NCI-H146 (cell line): Measurements from ENCODE around the gene SLC6A17.

Experiments
- DNase-seq: peaks from one replicate; lab custom pipeline; 2025; lab: John Stamatoyannopoulos, UW

The SLC6A17 gene

DNA sequence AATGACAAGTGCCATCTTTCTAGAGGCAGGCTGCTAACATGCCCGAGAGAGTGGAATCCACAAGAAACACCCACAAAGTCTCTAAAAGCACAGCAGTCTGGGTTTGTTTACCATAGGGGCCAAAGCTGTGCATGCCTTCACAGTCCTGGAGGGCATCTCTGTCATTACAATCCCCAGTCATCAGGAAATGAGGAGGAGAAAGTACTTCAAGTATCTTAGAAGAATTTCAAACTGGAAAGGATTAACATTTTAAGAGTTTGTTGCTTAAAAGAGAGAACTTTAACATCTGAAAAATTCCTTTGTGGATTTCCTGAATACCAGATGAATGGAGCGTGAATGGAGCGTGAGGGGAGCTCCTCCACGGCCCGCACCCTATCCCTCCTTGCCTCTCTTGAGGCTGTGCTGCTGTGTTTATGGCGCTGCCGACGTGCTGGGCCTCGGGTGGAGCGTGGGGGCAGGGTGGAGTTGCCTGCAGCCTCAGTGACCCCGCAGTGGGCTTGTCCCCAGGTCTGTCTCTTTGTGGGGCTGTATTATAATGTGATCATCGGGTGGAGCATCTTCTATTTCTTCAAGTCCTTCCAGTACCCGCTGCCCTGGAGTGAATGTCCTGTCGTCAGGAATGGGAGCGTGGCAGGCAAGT lies 23.3 kb downstream of the SLC6A17 start:
- no peak for DNase-seq

DNA sequence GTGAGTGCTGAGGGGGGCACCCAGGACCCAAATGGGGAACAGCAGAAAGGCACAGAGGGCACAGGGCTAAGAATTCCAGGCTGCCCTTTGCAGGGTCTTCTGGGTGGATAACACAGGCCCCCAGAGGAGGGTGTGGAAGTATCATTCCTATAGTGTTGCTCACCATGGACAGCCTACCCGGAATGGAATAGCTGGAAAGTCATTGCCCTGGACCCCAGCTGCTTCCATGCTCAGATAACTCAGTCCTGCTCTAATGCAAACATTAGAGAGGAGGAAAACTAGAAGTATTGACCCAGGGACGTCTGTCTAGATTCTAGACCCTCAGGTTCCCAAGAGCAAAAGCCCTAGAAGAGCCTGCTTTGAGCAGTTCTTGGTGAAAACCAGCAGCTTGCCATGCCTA lies 24.7 kb downstream of the SLC6A17 start:
- DNase-seq: no peak

DNA sequence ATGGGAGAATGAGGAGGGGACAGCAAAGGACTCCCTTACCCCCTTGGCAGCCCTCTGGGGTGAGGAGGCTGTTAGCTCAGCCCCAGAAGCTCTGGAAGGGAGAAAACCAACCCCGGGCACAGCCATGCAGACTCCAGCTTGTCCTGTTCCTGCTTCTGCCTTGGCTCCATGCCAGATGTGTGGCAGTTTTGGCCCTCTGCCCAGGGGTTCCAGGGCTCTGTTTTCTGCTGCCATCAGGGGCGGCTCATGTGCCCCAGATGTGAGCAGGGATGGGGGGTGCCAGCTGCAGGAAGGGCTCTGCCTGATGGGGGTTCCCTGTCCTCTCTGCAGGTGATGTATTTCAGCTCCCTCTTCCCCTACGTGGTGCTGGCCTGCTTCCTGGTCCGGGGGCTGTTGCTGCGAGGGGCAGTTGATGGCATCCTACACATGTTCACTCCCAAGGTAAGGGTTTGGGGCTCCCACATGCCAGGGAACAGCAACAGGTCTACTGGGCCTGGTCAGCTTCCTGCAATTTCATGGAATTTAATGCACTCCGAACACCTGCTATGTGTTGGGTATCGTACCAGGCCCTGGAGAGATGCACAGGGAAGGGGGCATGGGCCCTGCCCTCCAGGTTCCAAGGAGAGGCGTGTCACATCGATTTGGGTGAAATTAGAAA lies 26.1 kb downstream of the SLC6A17 start:
- peak; percentile 30 for DNase-seq

DNA sequence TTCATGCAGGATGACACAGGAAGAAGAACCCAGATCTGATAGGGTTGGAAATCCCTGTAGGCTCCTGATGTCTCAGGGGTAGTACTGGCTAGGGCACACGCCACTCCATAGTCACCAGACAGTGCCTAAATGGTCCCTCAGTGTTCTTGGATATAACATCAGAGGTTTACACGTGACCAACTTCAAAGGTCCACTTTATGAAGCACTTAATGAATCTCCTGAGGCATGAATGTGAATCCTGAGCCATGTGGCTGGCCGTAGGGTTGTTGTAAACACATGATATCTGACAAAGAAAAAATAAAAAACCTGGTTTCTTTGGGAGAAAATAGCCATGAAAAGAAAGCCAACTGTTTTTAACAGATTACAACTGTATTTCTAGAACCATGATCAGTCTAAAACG lies 27.5 kb downstream of the SLC6A17 start:
- DNase-seq: no peak

DNA sequence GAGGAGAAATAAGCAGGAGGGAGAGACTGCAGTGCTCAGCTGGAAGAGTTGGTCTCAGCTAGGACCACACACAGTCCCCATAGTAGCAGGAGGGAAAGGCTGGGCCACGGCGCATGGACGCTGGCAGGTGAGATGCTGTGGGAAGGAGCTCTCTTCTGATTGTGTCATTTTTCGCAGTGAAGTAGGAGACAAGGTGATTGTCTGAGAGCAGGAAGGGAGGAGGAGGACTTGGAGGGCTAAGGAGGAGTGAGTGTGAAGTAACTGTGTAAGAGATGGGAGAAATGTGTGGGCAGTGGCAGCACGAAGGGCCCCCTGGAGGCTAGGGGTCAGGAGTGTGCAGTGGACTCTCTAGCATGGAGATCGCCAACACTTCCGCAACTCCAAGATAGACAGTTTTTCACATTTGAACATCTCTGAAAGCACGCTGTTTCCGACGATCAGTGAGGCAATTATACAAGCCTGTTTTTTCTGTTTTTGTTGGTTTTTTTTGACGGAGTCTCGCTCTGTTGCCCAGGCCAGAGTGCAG lies 33.4 kb downstream of the SLC6A17 start:
- DNase-seq: no peak

DNA sequence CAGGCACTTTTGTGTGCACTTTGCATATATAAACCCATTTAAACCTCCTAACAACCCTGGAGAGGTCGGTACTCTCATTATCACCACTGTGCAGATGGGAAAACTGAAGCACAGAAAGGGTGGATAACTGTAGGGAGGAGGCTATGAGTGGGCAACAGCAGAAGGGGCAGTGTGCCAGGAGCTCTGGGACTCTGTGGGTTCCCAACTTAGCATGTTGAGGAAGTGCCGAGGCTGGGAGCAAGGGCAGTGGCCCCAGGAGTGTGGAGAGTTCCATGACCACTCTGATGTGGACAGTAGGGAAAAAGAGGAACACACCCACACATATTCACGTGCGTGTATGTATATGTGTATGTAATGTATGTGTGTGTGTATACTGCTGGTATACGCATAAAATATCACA lies 34.2 kb downstream of the SLC6A17 start:
- DNase-seq: no peak

DNA sequence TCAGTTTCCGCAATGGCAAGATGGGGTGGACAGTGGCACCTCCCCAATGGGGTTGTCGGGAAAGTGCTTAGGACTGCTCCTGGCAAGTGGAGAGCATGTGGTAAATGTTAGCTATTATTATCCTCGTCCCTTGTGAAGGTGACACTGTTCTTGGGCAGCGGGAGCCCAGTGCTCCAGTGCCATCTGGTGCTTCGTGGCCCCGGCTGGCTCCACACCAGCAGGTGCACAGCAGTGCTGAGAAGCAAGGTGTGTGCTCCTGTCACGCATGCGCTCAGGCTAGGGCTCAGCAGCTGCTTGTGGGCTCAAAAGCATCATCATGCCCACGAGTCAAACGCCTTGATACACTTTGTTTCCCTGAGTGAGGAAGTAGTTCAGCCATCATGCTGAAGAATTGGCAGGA lies 34.9 kb downstream of the SLC6A17 start:
- DNase-seq: peak; percentile 89

DNA sequence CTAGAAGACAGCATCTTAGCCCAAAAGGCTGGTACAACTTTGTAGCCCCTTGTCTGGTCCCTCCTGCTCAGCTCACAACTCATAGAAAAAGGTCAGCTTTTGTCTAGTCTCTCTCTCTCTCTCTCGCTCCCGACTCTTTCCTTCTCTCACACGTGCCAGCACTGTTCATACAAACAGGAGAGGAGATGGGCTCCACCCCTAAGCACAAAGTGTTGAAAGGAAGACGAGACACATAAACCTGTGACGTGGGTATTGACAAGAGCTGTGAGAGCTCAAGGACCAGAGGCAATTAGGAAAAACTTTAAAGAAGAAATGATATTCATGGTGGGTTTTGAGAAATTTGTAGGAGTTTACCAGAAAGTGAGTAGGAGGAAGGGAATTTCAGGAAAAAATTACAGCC lies 36.3 kb downstream of the SLC6A17 start:
- DNase-seq: no peak

DNA sequence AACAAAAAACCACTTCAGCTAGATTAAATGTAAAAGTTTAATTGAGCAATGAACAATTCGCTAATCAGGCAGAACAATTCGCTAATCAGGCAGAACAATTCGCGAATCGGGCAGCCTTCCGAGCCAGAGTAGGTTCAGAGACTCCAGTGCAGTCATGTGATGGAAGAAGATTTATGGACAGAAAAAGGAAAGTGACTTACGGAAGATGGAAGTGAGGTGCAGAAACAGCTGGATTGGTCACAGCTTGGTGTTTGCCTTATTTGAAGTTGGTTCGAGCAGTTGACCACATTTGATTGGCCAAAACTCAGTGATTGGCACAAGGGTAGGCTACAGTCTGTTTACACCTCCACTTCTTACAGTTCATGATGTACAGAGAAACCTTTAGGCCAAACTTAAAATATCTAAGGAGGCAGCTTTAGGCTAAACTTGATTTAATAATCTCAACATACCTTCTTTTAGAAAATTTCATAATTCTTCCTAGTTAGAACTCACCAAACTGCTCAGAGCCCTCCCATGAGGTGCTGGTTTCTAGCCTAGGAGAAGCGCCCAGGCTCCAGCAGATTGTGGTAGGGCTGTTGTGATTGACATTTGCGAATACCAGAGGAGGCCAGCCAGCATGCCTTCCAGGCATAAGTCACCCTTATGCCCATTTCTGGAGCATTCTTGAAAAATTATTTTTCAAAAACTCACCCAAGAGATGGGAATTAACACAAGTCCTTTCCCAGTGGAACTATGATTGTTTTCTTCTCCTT lies 37.0 kb downstream of the SLC6A17 start:
- peak; percentile 16 for DNase-seq

DNA sequence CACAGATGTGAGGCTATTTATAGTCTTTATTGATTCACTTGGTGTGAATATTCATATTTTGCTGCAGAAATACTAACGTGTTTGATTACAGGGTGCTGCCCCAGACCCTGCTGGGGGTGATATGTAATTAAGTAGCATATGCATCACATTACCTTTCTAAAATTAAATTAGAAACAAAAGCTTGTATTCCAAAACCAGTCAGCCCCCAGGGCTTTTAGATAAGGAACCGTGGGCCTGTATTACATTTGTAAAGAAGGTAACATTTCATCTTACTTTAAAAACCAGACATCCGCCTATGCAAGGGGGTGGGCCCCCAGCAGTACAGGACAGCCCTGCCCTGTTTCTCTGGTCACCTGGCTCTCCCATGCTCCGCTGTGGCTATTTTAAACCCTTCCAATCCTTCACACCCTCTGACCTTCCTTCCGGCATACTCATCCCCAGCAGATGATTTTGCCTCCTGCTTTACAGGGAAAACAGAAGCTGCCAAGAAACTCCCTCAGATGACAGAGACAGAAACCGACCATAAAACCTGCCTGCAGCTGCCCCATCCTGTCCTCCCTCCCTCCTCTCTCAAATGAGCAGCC lies 37.8 kb downstream of the SLC6A17 start:
- peak; percentile 71 for DNase-seq

DNA sequence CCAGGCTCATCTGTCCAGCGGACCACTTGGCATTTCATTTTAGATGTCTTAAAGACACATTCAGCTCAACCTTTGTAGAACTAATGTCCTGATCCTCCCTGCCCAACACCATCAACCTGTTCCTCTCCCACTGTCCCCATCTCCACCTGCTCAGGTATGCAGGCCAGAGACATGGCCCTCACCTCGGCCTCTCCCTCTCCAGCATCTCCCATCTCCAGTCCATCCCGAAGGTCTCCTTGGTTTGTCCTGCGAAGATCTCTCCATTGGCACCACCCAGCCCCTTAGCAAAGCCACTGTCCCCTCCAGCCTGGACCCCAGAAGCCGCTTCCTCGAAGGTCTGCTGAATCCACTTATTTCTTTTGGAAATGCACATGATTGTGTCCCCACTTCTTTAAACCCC lies 38.9 kb downstream of the SLC6A17 start:
- DNase-seq: no peak

DNA sequence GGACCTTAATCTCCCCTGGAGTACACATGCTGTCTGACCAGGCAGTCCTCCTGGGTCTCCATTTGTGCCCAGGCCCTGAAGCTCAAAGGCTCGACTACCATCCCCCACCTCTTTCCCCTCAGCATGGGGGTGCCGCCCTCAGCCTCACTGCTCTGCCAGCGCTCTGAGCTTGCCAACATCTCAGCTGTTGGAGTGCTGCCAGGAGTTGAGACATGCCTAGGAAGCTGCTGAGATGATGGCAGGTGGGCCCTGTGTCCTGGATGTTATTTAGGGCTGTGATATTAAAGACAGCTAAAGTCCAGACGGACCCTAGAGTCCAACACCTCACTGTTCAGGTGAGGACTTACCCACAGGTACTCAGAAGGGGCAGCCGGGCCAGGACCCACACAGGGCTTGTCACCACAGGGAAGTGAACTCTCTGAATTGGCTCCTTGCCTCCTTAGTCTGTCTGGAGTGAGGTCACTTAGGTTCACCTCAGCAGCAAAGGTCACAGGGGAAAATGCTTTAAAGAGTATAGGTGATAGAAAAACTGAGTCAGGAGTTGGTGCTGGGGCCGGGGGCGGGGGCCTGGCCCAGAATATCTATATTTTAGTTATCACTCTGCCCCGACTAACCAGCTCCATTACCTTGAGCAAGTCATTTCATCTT lies 40.1 kb downstream of the SLC6A17 start:
- no peak for DNase-seq

DNA sequence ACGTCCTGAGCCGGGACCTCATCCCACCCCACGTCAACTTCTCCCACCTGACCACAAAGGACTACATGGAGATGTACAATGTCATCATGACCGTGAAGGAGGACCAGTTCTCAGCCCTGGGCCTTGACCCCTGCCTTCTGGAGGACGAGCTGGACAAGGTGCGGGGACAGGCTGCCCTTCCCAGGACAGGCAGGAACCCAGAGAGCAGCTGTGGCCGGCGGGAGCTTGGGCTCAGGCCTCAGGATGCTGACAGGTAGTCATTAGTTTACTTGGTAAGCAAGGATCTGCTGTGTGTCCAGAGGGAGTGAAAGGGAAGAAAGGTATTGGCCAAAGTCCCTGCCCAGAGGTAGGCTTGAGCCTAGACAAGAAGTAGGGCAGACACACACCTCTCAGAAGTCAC lies 42.2 kb downstream of the SLC6A17 start:
- no peak for DNase-seq

DNA sequence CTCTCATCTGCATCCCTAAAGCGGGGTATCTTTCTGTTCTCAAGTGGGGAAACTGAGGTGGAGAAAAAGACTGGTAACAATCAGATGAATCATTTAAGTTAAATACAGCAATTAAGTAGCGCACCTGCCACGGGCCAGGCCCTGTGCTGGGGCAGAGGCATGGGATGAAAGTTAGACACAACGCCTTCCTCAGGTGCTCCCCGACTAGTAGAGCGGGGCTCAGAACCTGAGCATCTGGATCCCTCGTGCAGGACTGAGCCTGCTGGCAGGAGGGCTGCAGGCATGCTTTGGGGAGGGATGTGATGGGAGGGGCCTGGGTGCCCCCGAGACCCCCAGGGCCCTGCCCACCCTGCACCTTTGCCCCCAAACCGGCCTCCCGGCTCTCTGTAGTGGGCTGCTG lies 44.9 kb downstream of the SLC6A17 start:
- no peak for DNase-seq

DNA sequence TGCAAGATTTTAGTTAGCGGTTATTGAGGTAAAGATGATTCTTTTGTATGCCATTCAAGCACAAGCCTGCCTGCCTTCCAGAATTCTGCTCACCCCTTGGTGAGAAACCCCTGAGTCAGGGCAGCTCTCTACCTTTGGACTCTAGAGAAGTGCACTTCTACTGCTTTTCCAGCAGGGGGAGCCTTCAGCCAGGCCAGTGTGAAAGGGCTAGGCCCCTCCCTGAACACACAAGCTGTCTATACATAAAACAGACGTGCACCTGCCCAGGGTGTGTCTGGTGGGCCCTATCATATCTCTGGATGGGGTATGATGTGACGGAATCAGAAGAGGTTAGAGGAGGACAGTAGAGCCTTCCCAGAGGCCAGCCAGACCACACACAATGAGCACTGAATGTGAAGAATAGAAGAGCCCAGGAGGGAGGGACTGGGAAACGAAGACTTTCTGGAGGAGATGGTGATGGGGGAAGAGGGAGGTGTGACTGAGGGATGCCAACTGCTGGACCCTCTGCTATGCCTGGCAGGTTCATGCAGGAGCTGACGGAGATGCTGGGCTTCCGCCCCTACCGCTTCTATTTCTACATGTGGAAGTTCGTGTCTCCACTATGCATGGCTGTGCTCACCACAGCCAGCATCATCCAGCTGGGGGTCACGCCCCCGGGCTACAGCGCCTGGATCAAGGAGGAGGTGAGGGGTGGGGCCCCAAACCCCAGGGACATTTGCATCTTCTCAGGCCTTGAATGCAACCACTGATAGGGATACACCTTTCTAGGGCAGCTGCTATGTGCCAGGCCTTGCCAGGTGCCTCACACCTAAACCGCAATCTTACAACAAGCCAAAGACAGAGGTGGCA lies 46.8 kb downstream of the SLC6A17 start:
- peak; percentile 91 for DNase-seq

DNA sequence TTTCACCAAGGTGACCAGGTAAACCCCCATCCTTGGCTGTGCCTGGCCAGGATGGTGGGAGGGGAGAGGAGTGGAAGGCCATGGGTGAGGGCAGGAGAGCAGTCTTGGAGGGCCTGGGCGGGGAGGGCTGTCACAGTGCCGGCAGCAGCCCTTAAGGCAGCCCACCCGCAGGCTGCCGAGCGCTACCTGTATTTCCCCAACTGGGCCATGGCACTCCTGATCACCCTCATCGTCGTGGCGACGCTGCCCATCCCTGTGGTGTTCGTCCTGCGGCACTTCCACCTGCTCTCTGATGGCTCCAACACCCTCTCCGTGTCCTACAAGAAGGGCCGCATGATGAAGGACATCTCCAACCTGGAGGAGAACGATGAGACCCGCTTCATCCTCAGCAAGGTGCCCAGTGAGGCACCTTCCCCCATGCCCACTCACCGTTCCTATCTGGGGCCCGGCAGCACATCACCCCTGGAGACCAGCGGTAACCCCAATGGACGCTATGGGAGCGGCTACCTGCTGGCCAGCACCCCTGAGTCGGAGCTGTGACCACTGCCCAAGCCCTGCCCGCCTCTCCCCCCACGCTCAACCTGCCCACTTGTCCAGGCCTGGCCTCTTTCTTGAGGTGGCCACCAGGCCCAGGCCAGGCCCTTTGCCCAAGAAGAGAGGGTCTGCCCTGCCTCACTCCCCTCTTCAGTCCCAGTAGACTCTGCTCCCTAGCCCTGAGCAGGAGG lies 47.8 kb downstream of the SLC6A17 start:
- DNase-seq: no peak

DNA sequence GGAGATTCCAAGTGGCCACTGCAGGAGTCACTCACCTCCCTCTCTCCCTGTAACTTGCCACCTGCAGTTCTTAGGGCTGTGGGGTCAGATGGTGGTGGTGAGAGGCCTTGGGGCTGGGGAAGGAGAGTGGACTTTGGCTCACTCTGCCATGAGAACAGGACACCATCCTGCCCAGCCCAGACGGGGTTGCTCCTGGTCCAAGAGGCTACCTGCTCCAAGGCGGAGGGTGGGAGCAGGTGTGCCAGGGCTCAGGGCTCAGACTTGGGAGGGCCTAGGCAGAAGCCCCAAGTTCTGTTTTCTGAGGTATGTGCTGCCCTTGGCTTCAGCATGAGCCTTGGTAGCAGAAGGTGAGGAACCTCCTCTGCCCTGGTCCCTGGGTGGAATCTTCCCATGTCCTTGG lies 48.5 kb downstream of the SLC6A17 start:
- DNase-seq: no peak

DNA sequence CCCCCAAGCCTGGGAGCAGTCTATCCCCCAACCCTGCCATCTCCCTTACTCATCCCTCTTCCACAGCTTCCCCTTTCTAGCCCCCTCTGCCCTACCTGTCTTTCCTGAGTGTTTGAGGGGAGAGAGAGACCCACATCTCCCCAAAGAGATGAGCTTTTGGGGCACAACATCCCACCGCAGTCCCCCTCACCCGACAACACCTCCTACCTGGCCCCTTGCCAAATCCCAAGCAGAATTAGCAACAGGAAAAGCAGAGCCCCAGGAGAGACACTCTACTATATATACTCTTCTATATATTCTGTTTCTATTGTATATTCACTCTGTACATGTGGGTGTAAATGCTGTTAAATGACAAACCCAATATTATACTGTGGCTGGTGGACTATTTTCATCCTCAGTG lies 49.9 kb downstream of the SLC6A17 start:
- no peak for DNase-seq

DNA sequence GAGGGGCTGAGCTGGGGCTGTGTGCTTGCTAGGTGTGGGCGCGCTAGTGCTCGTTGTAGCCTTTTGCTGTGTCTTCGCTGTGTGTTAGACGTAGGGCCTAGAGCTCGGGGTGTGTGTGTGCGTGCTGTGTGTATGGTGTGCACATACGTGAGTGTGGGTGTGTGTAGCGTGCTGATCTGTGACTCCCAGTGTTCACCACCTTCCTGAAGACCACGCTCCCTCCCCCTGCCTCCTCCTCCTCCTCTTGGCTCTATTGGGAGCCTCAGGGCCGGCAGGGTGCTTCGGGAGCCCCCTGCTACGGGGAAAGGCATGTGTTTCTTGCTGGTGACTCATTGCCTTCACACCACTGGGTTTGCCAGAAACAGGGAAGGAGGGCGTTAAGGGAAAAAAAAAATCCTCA lies 50.4 kb downstream of the SLC6A17 start:
- DNase-seq: no peak

DNA sequence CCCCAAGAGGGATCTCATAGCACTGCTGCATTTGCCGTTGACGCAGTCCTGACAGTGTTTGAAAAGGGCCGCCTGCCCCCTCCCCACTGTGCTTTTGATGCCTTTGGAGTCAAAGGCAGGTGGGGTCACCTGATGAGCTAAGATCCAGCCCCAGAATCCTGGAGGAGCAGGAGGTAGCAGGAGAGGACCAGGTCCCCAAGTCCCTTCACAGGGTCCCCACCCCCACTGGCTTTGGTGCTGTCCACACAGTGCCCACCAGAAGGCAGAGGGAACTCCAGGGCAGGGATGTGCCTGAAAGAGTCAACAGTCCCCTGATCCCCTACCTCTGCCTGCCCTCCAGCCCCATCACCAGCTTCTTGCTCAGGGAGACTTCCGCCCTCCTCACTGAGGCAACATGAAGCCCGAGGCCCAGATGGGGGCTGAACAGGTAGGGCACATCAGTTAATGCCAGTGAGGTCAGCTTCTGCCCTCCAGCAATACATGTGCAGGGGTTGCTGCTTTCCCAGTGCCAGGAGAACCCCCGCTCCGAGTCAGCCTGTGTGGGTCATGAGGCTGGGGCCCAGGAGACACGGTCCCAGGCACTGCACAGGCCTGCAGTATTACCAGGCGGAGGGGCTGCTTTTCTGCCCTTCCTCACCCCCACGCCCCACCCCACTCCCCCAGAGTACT lies 51.0 kb downstream of the SLC6A17 start:
- no peak for DNase-seq
